22Rv1 (cell line): ENCODE data around the gene ANK3.
A peak's percentile ranks its signal among the peaks of the same experiment; 100 is the strongest.

Source experiments
- H3K27ac ChIP-seq: fragments of 450-650 bp; 2 replicates; pipeline ENCODE4 v1.5.1; 2017
- CTCF ChIP-seq: fragments of 450-650 bp; IDR thresholded peaks from 2 replicates; pipeline ENCODE4 v1.5.1; 2017; ENCODE audit warnings: mild to moderate bottlenecking
- ZFX ChIP-seq: fragments of 450-650 bp; IDR thresholded peaks from 2 replicates; pipeline ENCODE4 v1.6.1; 2017; ENCODE audit warnings: antibody characterized with exemption, borderline replicate concordance

Gene ANK3

GRCh38 chr10:59991117-59991516 is 398.6 kb downstream of the ANK3 start:
- TF ChIP-seq CTCF (no peak), ZFX (no peak)
- peak overlapping the region; percentile 57 for H3K27ac ChIP-seq

- no peak for TF ChIP-seq CTCF
- TF ChIP-seq ZFX, result no peak
- no peak overlapping the region for H3K27ac ChIP-seq
Observed at GRCh38 chr10:59985639-59986038, 404.0 kb downstream of the ANK3 start.

GRCh38 chr10:59984415-59984814 is 405.3 kb downstream of the ANK3 start:
- no peak overlapping the region for H3K27ac ChIP-seq
- TF ChIP-seq ZFX (no peak), CTCF (no peak)

- no peak for TF ChIP-seq ZFX
- TF ChIP-seq CTCF, result no peak
- no peak overlapping the region for H3K27ac ChIP-seq
Observed at GRCh38 chr10:59980356-59980755, 409.3 kb downstream of the ANK3 start.

- TF ChIP-seq ZFX (no peak), CTCF (no peak)
- H3K27ac ChIP-seq, result no peak overlapping the region
Observed at GRCh38 chr10:59977486-59977885, 412.2 kb downstream of the ANK3 start.

- TF ChIP-seq ZFX (no peak), CTCF (no peak)
- H3K27ac ChIP-seq, result no peak overlapping the region
Observed at GRCh38 chr10:59976909-59977308, 412.8 kb downstream of the ANK3 start.
